Liver (tissue), 9 donors: ENCODE measurements around the gene COPG2. TPM values are rescaled to one million over a fixed set of nuclear protein-coding genes. Genes with fewer than 3 reads are reported as not detected.

Source experiments
- DNase-seq: peaks from one replicate; pipeline ENCODE4 v3.0.0-alpha.2; 2017; ENCODE audit warnings: low spot score
- H3K27ac ChIP-seq, 2 donors: one replicate each; pipeline ENCODE4 v1.7.0; 2013; ENCODE audit warnings: inconsistent platforms in 2 of 2, low read length in 2 of 2, control low read depth in 1 of 2, low read depth in 1 of 2, mild to moderate bottlenecking in 1 of 2
- H3K27me3 ChIP-seq, 4 donors: one replicate each; pipeline versions ENCODE4 v1.6.1 to v1.7.0; 2013; ENCODE audit warnings: low read length in 3 of 4, inconsistent platforms in 1 of 4, mild to moderate bottlenecking in 1 of 4, moderate library complexity in 1 of 4; ENCODE audit not compliant: control insufficient read depth in 4 of 4, insufficient read depth in 4 of 4
- H3K36me3 ChIP-seq, 4 donors: one replicate each; pipeline versions ENCODE4 v1.6.1 to v1.7.0; 2013; ENCODE audit warnings: low read length in 3 of 4, mild to moderate bottlenecking in 3 of 4, low read depth in 1 of 4, moderate library complexity in 1 of 4; ENCODE audit not compliant: control insufficient read depth in 4 of 4, insufficient read depth in 3 of 4
- H3K4me1 ChIP-seq, 4 donors: one replicate each; pipeline versions ENCODE4 v1.6.1 to v1.7.0; 2013; ENCODE audit warnings: low read length in 3 of 4, mild to moderate bottlenecking in 3 of 4, moderate library complexity in 1 of 4; ENCODE audit not compliant: control insufficient read depth in 4 of 4, insufficient read depth in 4 of 4
- H3K4me3 ChIP-seq, 3 donors: one replicate each; pipeline versions ENCODE4 v1.6.1 to v1.7.0; 2013; ENCODE audit warnings: low read length in 3 of 3, control low read depth in 1 of 3, low read depth in 1 of 3, mild to moderate bottlenecking in 1 of 3
- H3K9ac ChIP-seq, 2 donors: one replicate each; pipeline ENCODE4 v1.7.0; 2013; ENCODE audit warnings: low read length in 2 of 2, mild to moderate bottlenecking in 2 of 2, moderate library complexity in 2 of 2, control low read depth in 1 of 2, low read depth in 1 of 2
- H3K9me3 ChIP-seq, 4 donors: one replicate each; pipeline versions ENCODE4 v1.6.1 to v1.7.0; 2013; ENCODE audit warnings: low read length in 3 of 4; ENCODE audit not compliant: control insufficient read depth in 4 of 4
- ATF3 ChIP-seq: IDR thresholded peaks from 2 replicates; pipeline ENCODE4 v1.6.1; 2016; ENCODE audit warnings: antibody characterized with exemption
- CTCF ChIP-seq: fragments of 150-350 bp; IDR thresholded peaks from 2 replicates; pipeline ENCODE4 v1.5.1; 2017; ENCODE audit warnings: improper control_type of control experiment, low read depth, low read length; ENCODE audit not compliant: missing input control
- EGR1 ChIP-seq, 2 donors: IDR thresholded peaks; 2 replicates each; pipeline ENCODE4 v1.6.1; 2016 to 2018; ENCODE audit warnings: antibody characterized with exemption in 2 of 2, low read depth in 2 of 2
- FOXA1 ChIP-seq: IDR thresholded peaks from 2 replicates; pipeline ENCODE4 v1.6.1; 2016; ENCODE audit warnings: antibody characterized with exemption
- FOXA2 ChIP-seq: IDR thresholded peaks from 2 replicates; pipeline ENCODE4 v1.6.1; 2016; ENCODE audit warnings: antibody characterized with exemption
- GABPA ChIP-seq, 2 donors: IDR thresholded peaks in 1 of 2; conservative IDR thresholded peaks in 1 of 2; 2 replicates each; pipeline ENCODE4 v1.6.1; 2016; ENCODE audit warnings: antibody characterized with exemption in 2 of 2, mild to moderate bottlenecking in 1 of 2, moderate library complexity in 1 of 2
- HNF4A ChIP-seq, 2 donors: conservative IDR thresholded peaks; 2 replicates each; pipeline ENCODE4 v1.6.1; 2016; ENCODE audit warnings: antibody characterized with exemption in 2 of 2, mild to moderate bottlenecking in 2 of 2
- HNF4G ChIP-seq: IDR thresholded peaks from 2 replicates; pipeline ENCODE4 v1.6.1; 2016; ENCODE audit warnings: antibody characterized with exemption
- JUND ChIP-seq, 2 donors: IDR thresholded peaks; 2 replicates each; pipeline ENCODE4 v1.6.1; 2016; ENCODE audit warnings: antibody characterized with exemption in 2 of 2
- NR2F2 ChIP-seq: IDR thresholded peaks from 2 replicates; pipeline ENCODE4 v1.6.1; 2016; ENCODE audit warnings: antibody characterized with exemption
- RAD21 ChIP-seq, 2 donors: IDR thresholded peaks; 2 replicates each; pipeline ENCODE4 v1.6.1; 2016; ENCODE audit warnings: antibody characterized with exemption in 2 of 2, mild to moderate bottlenecking in 2 of 2
- RXRA ChIP-seq, 2 donors: IDR thresholded peaks; 2 replicates each; pipeline ENCODE4 v1.6.1; 2017 to 2018; ENCODE audit warnings: antibody characterized with exemption in 2 of 2, mild to moderate bottlenecking in 1 of 2
- SP1 ChIP-seq: IDR thresholded peaks from 2 replicates; pipeline ENCODE4 v1.6.1; 2018; ENCODE audit warnings: antibody characterized with exemption, mild to moderate bottlenecking
- TAF1 ChIP-seq: conservative IDR thresholded peaks from 2 replicates; pipeline ENCODE4 v1.6.1; 2016; ENCODE audit warnings: antibody characterized with exemption, mild to moderate bottlenecking
- YY1 ChIP-seq: IDR thresholded peaks from 2 replicates; pipeline ENCODE4 v1.6.1; 2016; ENCODE audit warnings: antibody characterized with exemption, mild to moderate bottlenecking
- WGBS: extraction: QIAGEN DNeasy Blood & Tissue Kit; methylation state at CpG from one replicate; pipeline ENCODE4 v1.1.7; 2013; 5-methylcytosine and 5-hydroxymethylcytosine counted together
- polyA plus RNA-seq, 2 donors: library from polyadenylated mRNA; stranded (reverse) in 1 of 2; unstranded in 1 of 2; fragments of 200-250 nt in 1 of 2; fragments of >200 nt in 1 of 2; fragmentation: Nextera tagmentation in 1 of 2; extraction: Ambion mirVana in 1 of 2; gene quantifications; one replicate each; pipeline versions ENCODE4 v1.2.1 to v1.2.3, GENCODE V29; 2013 to 2015
- total RNA-seq, 2 donors: library from RNA; depleted of rRNA; stranded (reverse); fragments of >200 nt; gene quantifications; one replicate each; pipeline ENCODE4 v1.2.3, GENCODE V29; 2014
- TF ChIP-seq, protein P1 (sequence below): IDR thresholded peaks from 2 replicates; pipeline ENCODE4 v1.6.1; 2016; ENCODE audit warnings: antibody characterized with exemption, mild to moderate bottlenecking
- TF ChIP-seq, protein P2 (sequence below): IDR thresholded peaks from 2 replicates; pipeline ENCODE4 v1.6.1; 2016; ENCODE audit warnings: antibody characterized with exemption
- TF ChIP-seq, protein P3 (sequence below): IDR thresholded peaks from 2 replicates; pipeline ENCODE4 v1.6.1; 2016; ENCODE audit warnings: antibody characterized with exemption
- donor health status: healthy.
- donor health status: healthy.
- donor health status: healthy.
- donor health status: healthy.
- donor health status: healthy.

The COPG2 gene
- total and polyA plus RNA-seq, 4 donors, result 0.99 to 10.3 (median 4.7) TPM

- Histone ChIP-seq H3K27ac (no peak overlapping the region), H3K9ac (no peak overlapping the region), H3K4me3 (no peak overlapping the region), H3K9me3 (no peaks in the 10 kb centered on the region), H3K4me1 (no peaks in the 10 kb centered on the region), H3K27me3 (no peaks in the 10 kb centered on the region), H3K36me3 (no peaks in the 10 kb centered on the region)
- 89% methylated on average over 1 of the region's 1 CpG for WGBS
- TF ChIP-seq NR2F2, result no peak
- no peak for TF ChIP-seq HNF4G
- no peak for TF ChIP-seq RXRA (IDR thresholded peaks at IDR 0.05)
- no peak for TF ChIP-seq CTCF
- no peak for TF ChIP-seq FOXA2
- no peak for TF ChIP-seq FOXA1
- TF ChIP-seq GABPA (IDR thresholded peaks at IDR 0.05 in 1 of 2, conservative IDR thresholded peaks at IDR 0.05 in 1 of 2), result no peak
- no peak for TF ChIP-seq JUND (IDR thresholded peaks at IDR 0.05)
- no peak for TF ChIP-seq EGR1 (IDR thresholded peaks at IDR 0.05; ENCODE audit: low read depth in 2 of 2)
- TF ChIP-seq TAF1, result no peak
- no peak for TF ChIP-seq ATF3
- TF ChIP-seq, protein P1, sequence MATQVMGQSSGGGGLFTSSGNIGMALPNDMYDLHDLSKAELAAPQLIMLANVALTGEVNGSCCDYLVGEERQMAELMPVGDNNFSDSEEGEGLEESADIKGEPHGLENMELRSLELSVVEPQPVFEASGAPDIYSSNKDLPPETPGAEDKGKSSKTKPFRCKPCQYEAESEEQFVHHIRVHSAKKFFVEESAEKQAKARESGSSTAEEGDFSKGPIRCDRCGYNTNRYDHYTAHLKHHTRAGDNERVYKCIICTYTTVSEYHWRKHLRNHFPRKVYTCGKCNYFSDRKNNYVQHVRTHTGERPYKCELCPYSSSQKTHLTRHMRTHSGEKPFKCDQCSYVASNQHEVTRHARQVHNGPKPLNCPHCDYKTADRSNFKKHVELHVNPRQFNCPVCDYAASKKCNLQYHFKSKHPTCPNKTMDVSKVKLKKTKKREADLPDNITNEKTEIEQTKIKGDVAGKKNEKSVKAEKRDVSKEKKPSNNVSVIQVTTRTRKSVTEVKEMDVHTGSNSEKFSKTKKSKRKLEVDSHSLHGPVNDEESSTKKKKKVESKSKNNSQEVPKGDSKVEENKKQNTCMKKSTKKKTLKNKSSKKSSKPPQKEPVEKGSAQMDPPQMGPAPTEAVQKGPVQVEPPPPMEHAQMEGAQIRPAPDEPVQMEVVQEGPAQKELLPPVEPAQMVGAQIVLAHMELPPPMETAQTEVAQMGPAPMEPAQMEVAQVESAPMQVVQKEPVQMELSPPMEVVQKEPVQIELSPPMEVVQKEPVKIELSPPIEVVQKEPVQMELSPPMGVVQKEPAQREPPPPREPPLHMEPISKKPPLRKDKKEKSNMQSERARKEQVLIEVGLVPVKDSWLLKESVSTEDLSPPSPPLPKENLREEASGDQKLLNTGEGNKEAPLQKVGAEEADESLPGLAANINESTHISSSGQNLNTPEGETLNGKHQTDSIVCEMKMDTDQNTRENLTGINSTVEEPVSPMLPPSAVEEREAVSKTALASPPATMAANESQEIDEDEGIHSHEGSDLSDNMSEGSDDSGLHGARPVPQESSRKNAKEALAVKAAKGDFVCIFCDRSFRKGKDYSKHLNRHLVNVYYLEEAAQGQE, result no peak
- TF ChIP-seq, protein P2, sequence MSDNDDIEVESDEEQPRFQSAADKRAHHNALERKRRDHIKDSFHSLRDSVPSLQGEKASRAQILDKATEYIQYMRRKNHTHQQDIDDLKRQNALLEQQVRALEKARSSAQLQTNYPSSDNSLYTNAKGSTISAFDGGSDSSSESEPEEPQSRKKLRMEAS, result no peak
- TF ChIP-seq YY1, result no peak
- no peak for TF ChIP-seq SP1
- TF ChIP-seq, protein P3, sequence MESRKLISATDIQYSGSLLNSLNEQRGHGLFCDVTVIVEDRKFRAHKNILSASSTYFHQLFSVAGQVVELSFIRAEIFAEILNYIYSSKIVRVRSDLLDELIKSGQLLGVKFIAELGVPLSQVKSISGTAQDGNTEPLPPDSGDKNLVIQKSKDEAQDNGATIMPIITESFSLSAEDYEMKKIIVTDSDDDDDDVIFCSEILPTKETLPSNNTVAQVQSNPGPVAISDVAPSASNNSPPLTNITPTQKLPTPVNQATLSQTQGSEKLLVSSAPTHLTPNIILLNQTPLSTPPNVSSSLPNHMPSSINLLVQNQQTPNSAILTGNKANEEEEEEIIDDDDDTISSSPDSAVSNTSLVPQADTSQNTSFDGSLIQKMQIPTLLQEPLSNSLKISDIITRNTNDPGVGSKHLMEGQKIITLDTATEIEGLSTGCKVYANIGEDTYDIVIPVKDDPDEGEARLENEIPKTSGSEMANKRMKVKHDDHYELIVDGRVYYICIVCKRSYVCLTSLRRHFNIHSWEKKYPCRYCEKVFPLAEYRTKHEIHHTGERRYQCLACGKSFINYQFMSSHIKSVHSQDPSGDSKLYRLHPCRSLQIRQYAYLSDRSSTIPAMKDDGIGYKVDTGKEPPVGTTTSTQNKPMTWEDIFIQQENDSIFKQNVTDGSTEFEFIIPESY, result no peak
- no peak for TF ChIP-seq HNF4A (conservative IDR thresholded peaks at IDR 0.05)
- no peak for TF ChIP-seq RAD21 (IDR thresholded peaks at IDR 0.05)
- no peak for DNase-seq
These were observed 13.7 kb downstream of the COPG2 start for GRCh38 chr7:130654850-130655249.
